H1 (cell line): ENCODE measurements around the gene ZBTB16. TPM values are rescaled to one million over a fixed set of nuclear protein-coding genes. Genes with fewer than 3 reads are reported as not detected.

Source experiments
- CTCF ChIA-PET: fragments of 300-600 bp; sonication (Branson Sonifier 250); formaldehyde crosslinking; loops from one replicate; lab custom pipeline; 2021; ENCODE audit not compliant: partially characterized antibody; lab: Charles Lee
- POLR2A ChIA-PET: fragments of 300-600 bp; sonication (Branson Sonifier 250); formaldehyde crosslinking; loops from one replicate; lab custom pipeline; 2021; ENCODE audit warnings: inconsistent platforms; ENCODE audit not compliant: partially characterized antibody; lab: Charles Lee
- DNase-seq, 2 experiments: peaks; one replicate each; pipeline versions ENCODE4 v3.0.0 to v3.0.0-alpha.2; 2010 to 2022; ENCODE audit warnings: low spot score in 2 of 2, low read depth in 1 of 2, mixed read lengths in 1 of 2
- FAIRE-seq: peaks from 2 replicates; lab custom pipeline; 2011; peaks lifted over from hg19 to GRCh38; lab: Jason Lieb, UNC
- H2AFZ ChIP-seq: 2 replicates; pipeline ENCODE4 v1.8.1; 2012; ENCODE audit warnings: low read length, inconsistent platforms
- H2AK5ac ChIP-seq: 2 replicates; pipeline ENCODE4 v1.6.1; 2013; ENCODE audit warnings: low read depth, low read length
- H2BK120ac ChIP-seq: replicated peaks from 2 replicates; pipeline ENCODE3; 2013; ENCODE audit warnings: low read depth, low read length, inconsistent platforms
- H2BK12ac ChIP-seq: 2 replicates; pipeline ENCODE4 v1.6.1; 2013; ENCODE audit warnings: low read depth, low read length
- H2BK15ac ChIP-seq: 2 replicates; pipeline ENCODE4 v1.6.1; 2013; ENCODE audit warnings: low read length
- H2BK20ac ChIP-seq: 2 replicates; pipeline ENCODE4 v1.6.1; 2013; ENCODE audit warnings: low read length
- H2BK5ac ChIP-seq: 2 replicates; pipeline ENCODE4 v1.6.1; 2013; ENCODE audit warnings: low read depth, low read length
- H3K14ac ChIP-seq: 2 replicates; pipeline ENCODE4 v1.6.1; 2013; ENCODE audit warnings: inconsistent platforms; ENCODE audit not compliant: insufficient read length
- H3K18ac ChIP-seq: 2 replicates; pipeline ENCODE4 v1.6.1; 2013; ENCODE audit warnings: low read length; ENCODE audit errors: extremely low read depth
- H3K23ac ChIP-seq: 2 replicates; pipeline ENCODE4 v1.6.1; 2013; ENCODE audit warnings: inconsistent platforms; ENCODE audit not compliant: insufficient read length
- H3K23me2 ChIP-seq: 2 replicates; pipeline ENCODE4 v1.6.1; 2013; ENCODE audit warnings: low read depth, low read length
- H3K27ac ChIP-seq: 2 replicates; pipeline ENCODE4 v1.6.1; 2011; ENCODE audit warnings: low read depth, low read length, inconsistent platforms
- H3K27me3 ChIP-seq, 4 experiments: replicated peaks in 1 of 4; 1 replicate in 1 of 4; 2 replicates in 3 of 4; pipeline versions ENCODE4 v1.6.1 to v1.8.1; 2011 to 2013; ENCODE audit warnings: low read length in 3 of 4, mild to moderate bottlenecking in 3 of 4, inconsistent platforms in 2 of 4, mixed read lengths in 2 of 4, moderate library complexity in 1 of 4; ENCODE audit not compliant: control insufficient read depth in 3 of 4, insufficient read depth in 3 of 4; ENCODE audit errors: extremely low read depth in 1 of 4
- H3K36me3 ChIP-seq, 4 experiments: 2 replicates each; pipeline versions ENCODE4 v1.6.1 to v1.8.1; 2011 to 2013; ENCODE audit warnings: mild to moderate bottlenecking in 4 of 4, low read length in 3 of 4, moderate library complexity in 2 of 4, control low read depth in 1 of 4, inconsistent platforms in 1 of 4; ENCODE audit not compliant: insufficient read depth in 4 of 4, control insufficient read depth in 2 of 4
- H3K4ac ChIP-seq: replicated peaks from 2 replicates; pipeline ENCODE3; 2013; ENCODE audit warnings: low read length, low read depth, mixed read lengths, inconsistent platforms; ENCODE audit not compliant: insufficient read length
- H3K4me1 ChIP-seq, 4 experiments: replicated peaks in 1 of 4; 1 replicate in 1 of 4; 2 replicates in 3 of 4; pipeline versions ENCODE4 v1.6.1 to v1.8.1; 2011 to 2013; ENCODE audit warnings: low read length in 3 of 4, inconsistent platforms in 2 of 4, mixed read lengths in 1 of 4; ENCODE audit not compliant: insufficient read depth in 4 of 4, control insufficient read depth in 3 of 4
- H3K4me2 ChIP-seq, 2 experiments: 2 replicates each; pipeline versions ENCODE4 v1.6.1 to v1.8.1; 2011 to 2013; ENCODE audit warnings: low read depth in 2 of 2, low read length in 2 of 2, control low read depth in 1 of 2, inconsistent platforms in 1 of 2, mild to moderate bottlenecking in 1 of 2; ENCODE audit not compliant: insufficient read depth in 1 of 2
- H3K4me3 ChIP-seq, 4 experiments: fragments of 200-600, 300-600 bp in 1 of 4; sonication (generic), shearing (Covaris generic), sonication (Bioruptor Twin) in 1 of 4; 2 replicates each; pipeline versions ENCODE4 v1.5.1 to v1.8.1; 2011 to 2016; ENCODE audit warnings: low read length in 4 of 4, low read depth in 3 of 4, control low read depth in 2 of 4, inconsistent platforms in 2 of 4, mild to moderate bottlenecking in 2 of 4, mixed read lengths in 1 of 4, moderate library complexity in 1 of 4; ENCODE audit not compliant: insufficient read depth in 2 of 4; ENCODE audit errors: extremely low read depth in 1 of 4
- H3K56ac ChIP-seq: replicated peaks from 2 replicates; pipeline ENCODE3; 2013; ENCODE audit warnings: low read depth, mild to moderate bottlenecking, mixed read lengths, low read length, inconsistent platforms; ENCODE audit not compliant: insufficient read length
- H3K79me1 ChIP-seq: 2 replicates; pipeline ENCODE4 v1.6.1; 2013; ENCODE audit warnings: low read depth, low read length, control low read depth
- H3K79me2 ChIP-seq, 2 experiments: 2 replicates each; pipeline versions ENCODE4 v1.6.1 to v1.8.1; 2012 to 2013; ENCODE audit warnings: low read length in 2 of 2, mild to moderate bottlenecking in 2 of 2, inconsistent platforms in 1 of 2; ENCODE audit not compliant: insufficient read depth in 2 of 2, control insufficient read depth in 1 of 2
- H3K9ac ChIP-seq, 4 experiments: replicated peaks in 1 of 4; 1 replicate in 1 of 4; 2 replicates in 3 of 4; pipeline versions ENCODE4 v1.6.1 to v1.8.1; 2011 to 2013; ENCODE audit warnings: low read depth in 3 of 4, low read length in 3 of 4, control low read depth in 2 of 4, mild to moderate bottlenecking in 2 of 4, moderate library complexity in 2 of 4, inconsistent platforms in 1 of 4; ENCODE audit errors: extremely low read depth in 1 of 4
- H3K9me3 ChIP-seq, 2 experiments: 2 replicates each; pipeline versions ENCODE4 v1.6.1 to v1.8.1; 2012 to 2013; ENCODE audit warnings: mild to moderate bottlenecking in 2 of 2, moderate library complexity in 2 of 2, control low read depth in 1 of 2, inconsistent platforms in 1 of 2, low read depth in 1 of 2, low read length in 1 of 2, mixed read lengths in 1 of 2; ENCODE audit not compliant: insufficient read depth in 2 of 2
- H4K20me1 ChIP-seq, 2 experiments: replicated peaks in 1 of 2; 2 replicates each; pipeline versions ENCODE3 to v1.8.1; 2011 to 2013; ENCODE audit warnings: inconsistent platforms in 2 of 2, low read length in 2 of 2, mild to moderate bottlenecking in 1 of 2; ENCODE audit not compliant: insufficient read depth in 2 of 2, control insufficient read depth in 1 of 2
- H4K5ac ChIP-seq: 2 replicates; pipeline ENCODE4 v1.6.1; 2013; ENCODE audit warnings: low read length, low read depth, mixed read lengths, inconsistent platforms; ENCODE audit not compliant: insufficient read length
- H4K8ac ChIP-seq: 2 replicates; pipeline ENCODE4 v1.8.0; 2013; ENCODE audit warnings: mild to moderate bottlenecking, moderate library complexity, low read length, inconsistent platforms; ENCODE audit not compliant: insufficient read depth; ENCODE audit errors: extremely low read depth
- H4K91ac ChIP-seq: replicated peaks from 2 replicates; pipeline ENCODE3; 2013; ENCODE audit warnings: low read length, mixed read lengths, inconsistent platforms; ENCODE audit not compliant: insufficient read length
- BCL11A ChIP-seq, 2 experiments: IDR thresholded peaks; one replicate each; pipeline ENCODE4 v1.6.1; 2011; ENCODE audit warnings: low read depth in 2 of 2, low read length in 2 of 2, mild to moderate bottlenecking in 2 of 2
- E2F6 ChIP-seq: IDR thresholded peaks from 2 replicates; pipeline ENCODE4 v1.6.1; 2012; ENCODE audit warnings: inconsistent platforms
- MAX ChIP-seq: IDR thresholded peaks from 2 replicates; pipeline ENCODE4 v1.6.1; 2012; ENCODE audit warnings: inconsistent platforms
- RAD21 ChIP-seq, 2 experiments: IDR thresholded peaks in 1 of 2; conservative IDR thresholded peaks in 1 of 2; 2 replicates each; pipeline ENCODE4 v1.6.1; 2011; ENCODE audit warnings: low read depth in 2 of 2, low read length in 2 of 2, improper control_type of control experiment in 1 of 2, inconsistent platforms in 1 of 2, mild to moderate bottlenecking in 1 of 2, moderate library complexity in 1 of 2
- RBBP5 ChIP-seq: IDR thresholded peaks from 2 replicates; pipeline ENCODE4 v1.7.1; 2012; ENCODE audit warnings: low read depth, mild to moderate bottlenecking, inconsistent platforms, low read length, moderate library complexity, borderline replicate concordance
- WGBS, 2 experiments: shearing (Covaris generic) in 1 of 2; methylation state at CpG; one replicate each; pipeline versions ENCODE4 v1.1.6 to v1.1.7; 2013 to 2015; ENCODE audit warnings: low lambda C conversion rate in 2 of 2, mixed read lengths in 2 of 2, inconsistent platforms in 1 of 2, low coverage in 1 of 2, missing lambda C conversion rate in 1 of 2; ENCODE audit not compliant: insufficient replicate concordance in 2 of 2, insufficient coverage in 1 of 2, insufficient read length in 1 of 2; ENCODE audit errors: extremely low coverage in 1 of 2, missing lambda C conversion rate in 1 of 2; 5-methylcytosine and 5-hydroxymethylcytosine counted together
- polyA plus RNA-seq, 7 experiments: library from polyadenylated mRNA; depleted of rRNA in 3 of 7; stranded (reverse) in 5 of 7; unstranded in 2 of 7; fragments of >200 nt in 5 of 7; fragments of 200-250 nt in 2 of 7; gene quantifications; 1 replicate in 5 of 7; 2 replicates in 1 of 7; 4 replicates in 1 of 7; pipeline versions ENCODE4 v1.2.1 to v1.2.3, GENCODE V29; 2011 to 2013; ENCODE audit warnings: missing spikeins in 2 of 7, mixed read lengths in 2 of 7
- total RNA-seq: library from RNA; stranded (reverse); fragmentation: NEBNext Ultra II Directional; extraction: Animal tissue kit (Norgen Biotek cat#: 25700); gene quantifications from 2 replicates; pipeline ENCODE4 v1.2.1, GENCODE V29; 2021
- TF ChIP-seq, protein P1 (sequence below), 3 experiments: IDR thresholded peaks; 1 replicate in 2 of 3; 2 replicates in 1 of 3; pipeline versions ENCODE4 v1.5.1 to v1.6.1; 2011; ENCODE audit warnings: low read length in 3 of 3, mild to moderate bottlenecking in 3 of 3, inconsistent platforms in 2 of 3, low read depth in 1 of 3, moderate library complexity in 1 of 3; ENCODE audit not compliant: insufficient read depth in 1 of 3; ENCODE audit errors: control extremely low read depth in 1 of 3

ZBTB16 gene
- total and polyA plus RNA-seq, 2 of the 8 experiments (the other 6 are each of a cell fraction or from before 2014, with no cell fraction given) = 0.12 to 0.61 TPM

GRCh38 chr11:114251815-114252337 lies 192.4 kb downstream of the ZBTB16 start:
- no peak for DNase-seq
- 81% methylated on average over 9 of the region's 9 CpGs; no CpG with 5 or more reads in 1 of the 2 experiments for WGBS, 2 experiments
- Histone ChIP-seq H3K27ac (no peak overlapping the region), H3K14ac (no peak overlapping the region), H2AK5ac (no peak overlapping the region), H2BK15ac (no peak overlapping the region), H3K9ac (no peak overlapping the region), H3K18ac (no peak overlapping the region), H4K91ac (no peak overlapping the region), H4K8ac (no peak overlapping the region), H3K4ac (no peak overlapping the region), H3K4me1 (peaks cover 0 to 5% (median 0%) of the 10 kb centered on the region in 4 experiments; a peak in 2 of 7 replicates), H3K36me3 (no peaks in the 10 kb centered on the region), H3K27me3 (no peaks in the 10 kb centered on the region), H2BK120ac (no peak overlapping the region)
- CTCF ChIA-PET = interaction anchor here (0.6 to 20.1 kb wide), 39 partner anchors 9 to 293 kb away, joined by 3 to 256 read pairs (median 4); no protein-coding TSS in a partner anchor
- TF ChIP-seq, protein P1, sequence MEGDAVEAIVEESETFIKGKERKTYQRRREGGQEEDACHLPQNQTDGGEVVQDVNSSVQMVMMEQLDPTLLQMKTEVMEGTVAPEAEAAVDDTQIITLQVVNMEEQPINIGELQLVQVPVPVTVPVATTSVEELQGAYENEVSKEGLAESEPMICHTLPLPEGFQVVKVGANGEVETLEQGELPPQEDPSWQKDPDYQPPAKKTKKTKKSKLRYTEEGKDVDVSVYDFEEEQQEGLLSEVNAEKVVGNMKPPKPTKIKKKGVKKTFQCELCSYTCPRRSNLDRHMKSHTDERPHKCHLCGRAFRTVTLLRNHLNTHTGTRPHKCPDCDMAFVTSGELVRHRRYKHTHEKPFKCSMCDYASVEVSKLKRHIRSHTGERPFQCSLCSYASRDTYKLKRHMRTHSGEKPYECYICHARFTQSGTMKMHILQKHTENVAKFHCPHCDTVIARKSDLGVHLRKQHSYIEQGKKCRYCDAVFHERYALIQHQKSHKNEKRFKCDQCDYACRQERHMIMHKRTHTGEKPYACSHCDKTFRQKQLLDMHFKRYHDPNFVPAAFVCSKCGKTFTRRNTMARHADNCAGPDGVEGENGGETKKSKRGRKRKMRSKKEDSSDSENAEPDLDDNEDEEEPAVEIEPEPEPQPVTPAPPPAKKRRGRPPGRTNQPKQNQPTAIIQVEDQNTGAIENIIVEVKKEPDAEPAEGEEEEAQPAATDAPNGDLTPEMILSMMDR (IDR thresholded peaks at IDR 0.05; ENCODE audit: control extremely low read depth in 1 of 3, insufficient read depth in 1 of 3, low read depth in 1 of 3, low read length in 3 of 3) = peak; percentile 45 to 68 (median 65); a peak in 3 of 4 replicates
- TF ChIP-seq RAD21 (IDR thresholded peaks at IDR 0.05 in 1 of 2, conservative IDR thresholded peaks at IDR 0.05 in 1 of 2; ENCODE audit: low read depth in 2 of 2, low read length in 2 of 2) (peak; percentile 32 to 37; a peak in 2 of 4 replicates), BCL11A (IDR thresholded peaks at IDR 0.05; ENCODE audit: low read depth in 2 of 2, low read length in 2 of 2) (no peak), RBBP5 (no peak), MAX (0 out of 2 replicates have a peak, but pooled peaks have one; percentile 8), E2F6 (peak; percentile 57)
- TF ChIP-seq, all 59 proteins: peak for 4
- Histone ChIP-seq H2BK20ac (no peak overlapping the region), H2BK5ac (no peak overlapping the region), H2AFZ (peak overlapping the region; percentile 70), H4K20me1 (no peaks in the 10 kb centered on the region), H4K5ac (no peak overlapping the region), H3K79me1 (no peaks in the 10 kb centered on the region), H3K23me2 (no peaks in the 10 kb centered on the region; the same call in 1 of the 2 replicates), H3K23ac (no peak overlapping the region), H3K4me3 (no peak overlapping the region), H2BK12ac (no peak overlapping the region), H3K4me2 (no peak overlapping the region), H3K56ac (no peak overlapping the region), H3K79me2 (no peaks in the 10 kb centered on the region), H3K9me3 (no peaks in the 10 kb centered on the region)
- POLR2A ChIA-PET = interaction anchor here (0.8 kb wide), 1 partner anchor 149 kb away, joined by 3 read pairs; the partner anchor contains the start of genes C11orf71 and RBM7
- no peak for FAIRE-seq
